Measurements from ENCODE around the gene SLC13A3.

The SLC13A3 gene

GRCh38 chr20:46573788-46574584 lies 77.3 kb downstream of the SLC13A3 start:
- DNase-seq, result peak; percentile 37

- DNase-seq, result no peak
These were observed 78.0 kb downstream of the SLC13A3 start for GRCh38 chr20:46573234-46573633.

- no peak for DNase-seq
These were observed 78.5 kb downstream of the SLC13A3 start for GRCh38 chr20:46572790-46573189.

GRCh38 chr20:46572153-46572552 lies 79.1 kb downstream of the SLC13A3 start:
- DNase-seq, result no peak

- no peak for DNase-seq
These were observed 79.8 kb downstream of the SLC13A3 start for GRCh38 chr20:46571418-46571817.

- DNase-seq, result no peak
These were observed 80.3 kb downstream of the SLC13A3 start for GRCh38 chr20:46570956-46571355.

GRCh38 chr20:46569961-46570360 lies 81.3 kb downstream of the SLC13A3 start:
- DNase-seq, result no peak

GRCh38 chr20:46568570-46569129 lies 82.6 kb downstream of the SLC13A3 start:
- no peak for DNase-seq

- DNase-seq, result no peak
These were observed 85.1 kb downstream of the SLC13A3 start for GRCh38 chr20:46566125-46566524.

- DNase-seq, result no peak
These were observed 86.9 kb downstream of the SLC13A3 start for GRCh38 chr20:46564241-46564957.

- no peak for DNase-seq
These were observed 87.4 kb downstream of the SLC13A3 start for GRCh38 chr20:46563860-46564221.

- DNase-seq, result peak; percentile 21
These were observed 87.9 kb downstream of the SLC13A3 start for GRCh38 chr20:46563170-46563859.

- DNase-seq, result peak; percentile 85
These were observed 88.7 kb downstream of the SLC13A3 start for GRCh38 chr20:46562373-46563169.

- no peak for DNase-seq
These were observed 89.3 kb downstream of the SLC13A3 start for GRCh38 chr20:46562009-46562372.

GRCh38 chr20:46559685-46560440 lies 91.4 kb downstream of the SLC13A3 start:
- DNase-seq, result peak; percentile 35

GRCh38 chr20:46559001-46559400 lies 92.3 kb downstream of the SLC13A3 start:
- no peak for DNase-seq

- peak; percentile 66 for DNase-seq
These were observed 92.7 kb downstream of the SLC13A3 start for GRCh38 chr20:46558511-46558959.

GRCh38 chr20:46557231-46557956 lies 93.9 kb downstream of the SLC13A3 start:
- no peak for DNase-seq

GRCh38 chr20:46555370-46555956 lies 95.8 kb downstream of the SLC13A3 start:
- DNase-seq, result no peak

GRCh38 chr20:46554828-46555227 lies 96.4 kb downstream of the SLC13A3 start:
- DNase-seq, result no peak

GRCh38 chr20:46553926-46554325 lies 97.3 kb downstream of the SLC13A3 start:
- DNase-seq, result no peak

Measured in NCI-H82 (cell line).